GM20431 (cell line): ENCODE data around the gene LSG1.

Experiments
- in situ Hi-C: fragments of 300-500 bp; cut with MseI, MboI; formaldehyde crosslinking; loops from one replicate; pipeline ENCODE4 v1.15.0; 2020; ENCODE audit warnings: low sequenced_read_pairs; ENCODE audit not compliant: unreplicated experiment

The LSG1 gene

DNA sequence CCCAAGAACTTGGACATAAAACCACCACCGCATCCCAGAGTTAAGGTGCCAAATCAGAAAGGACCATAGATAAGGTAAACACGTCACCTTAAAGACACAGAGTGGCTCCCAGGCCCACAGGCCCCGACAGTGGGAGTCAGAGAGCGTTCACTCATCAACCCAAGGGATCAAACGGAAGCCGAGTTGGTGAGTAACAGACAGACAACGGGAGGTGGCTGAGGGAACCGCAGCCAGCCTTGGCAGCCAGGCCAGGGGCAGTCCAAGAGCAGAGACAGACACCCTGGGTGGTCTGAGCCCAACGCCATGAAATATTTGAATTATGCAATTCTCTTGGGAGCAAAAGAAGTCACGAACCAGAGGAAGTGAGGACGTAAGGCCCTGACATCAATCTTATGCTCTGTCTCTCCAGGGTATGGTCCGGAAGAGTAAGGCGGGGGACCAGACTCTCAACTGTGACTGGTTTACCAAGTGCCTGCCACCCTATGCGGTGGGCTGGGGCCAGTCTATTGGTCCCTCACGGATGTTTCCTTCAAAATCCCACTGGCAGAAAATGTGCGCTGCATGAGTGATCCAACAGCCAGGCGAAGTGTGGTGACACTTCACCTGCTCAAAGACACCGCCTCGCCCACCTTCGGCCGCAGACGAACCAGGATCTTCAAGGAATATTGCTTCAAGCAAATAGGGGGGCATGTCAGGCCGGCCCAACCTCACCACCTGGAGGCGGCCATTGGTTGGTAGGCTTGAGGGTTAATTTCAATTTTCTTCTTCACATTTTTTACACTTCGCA is 73.0 kb downstream of the LSG1 start:
- in situ Hi-C loops = loop anchor here (25.0 kb wide), 1 partner anchor 262 kb away; no protein-coding TSS in a partner anchor

DNA sequence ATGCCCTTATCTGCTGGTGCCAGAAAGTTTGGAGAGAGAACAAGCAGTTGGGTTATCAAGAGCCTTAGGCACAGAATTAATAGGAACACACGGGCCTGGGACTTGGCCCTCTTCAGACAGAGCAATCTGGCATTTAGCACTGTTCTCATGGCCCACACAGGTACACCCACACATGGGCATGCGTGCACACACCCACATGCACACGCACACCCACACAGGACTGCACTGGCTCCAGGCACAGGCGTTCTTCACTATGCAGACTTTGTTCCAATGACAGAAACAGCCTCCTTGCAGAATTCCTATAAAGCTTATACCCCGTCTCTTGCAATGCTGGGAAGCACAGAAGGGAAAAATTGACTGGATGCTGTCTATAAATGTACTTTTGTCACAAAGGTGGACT is 75.1 kb downstream of the LSG1 start:
- in situ Hi-C loops = loop anchor here (25.0 kb wide), 1 partner anchor 260 kb away; no protein-coding TSS in a partner anchor

DNA sequence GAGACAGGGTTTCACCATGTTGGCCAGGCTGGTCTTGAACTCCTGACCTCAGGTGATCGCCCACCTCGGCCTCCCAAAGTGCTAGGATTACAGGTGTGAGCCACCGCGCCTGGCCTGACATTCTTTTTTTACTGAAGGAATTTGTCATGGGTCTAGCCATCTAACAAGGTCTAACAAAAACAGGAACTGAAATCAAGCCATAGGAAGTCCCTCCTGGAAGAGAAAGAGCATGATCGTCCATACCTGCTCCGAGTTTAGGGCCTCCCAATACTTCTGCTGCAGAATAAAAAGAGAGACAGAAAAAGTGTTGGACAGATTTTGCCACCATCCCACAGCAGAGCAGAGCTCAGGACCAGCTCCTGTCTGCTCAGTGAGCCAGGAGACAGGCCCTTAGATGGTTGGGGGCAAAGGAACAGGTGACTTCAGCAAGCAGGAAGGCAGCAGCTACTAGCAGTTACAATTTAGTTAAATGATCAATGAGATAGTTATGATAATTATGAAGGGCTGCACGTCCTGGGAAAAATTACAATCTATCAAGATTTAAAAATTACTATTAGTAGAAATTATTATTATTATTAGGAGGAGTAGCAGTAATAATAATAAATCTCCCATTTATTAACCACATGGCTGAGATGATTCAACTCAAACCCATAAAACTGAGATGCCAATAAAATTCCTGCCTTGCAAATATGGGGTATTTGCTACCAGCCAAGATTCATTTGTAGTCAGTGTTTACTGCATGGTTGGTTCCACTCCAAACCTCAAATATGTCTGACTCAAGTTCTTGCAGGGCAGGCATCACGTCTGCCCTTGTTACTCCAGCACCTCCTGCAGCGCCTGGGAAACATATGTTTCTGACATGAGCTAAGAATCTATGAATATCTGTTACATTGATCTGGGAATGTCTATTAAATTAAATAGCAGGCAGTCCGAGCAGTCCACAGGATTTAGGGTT is 78.9 kb downstream of the LSG1 start:
- in situ Hi-C loops = loop anchor here (25.0 kb wide), 1 partner anchor 256 kb away; no protein-coding TSS in a partner anchor
